Right lung (tissue), 5 donors: ENCODE measurements around the gene BCR. TPM values are rescaled to one million over a fixed set of nuclear protein-coding genes. Genes with fewer than 3 reads are reported as not detected.

Experiments used
- DNase-seq, 2 donors: peaks; one replicate each; pipeline ENCODE4 v3.0.0-alpha.2; 2013
- polyA plus RNA-seq, 5 donors: library from polyadenylated mRNA; unstranded; fragments of 120-200 nt; gene quantifications; one replicate each; pipeline versions ENCODE4 v1.2.1 to v1.2.3, GENCODE V29; 2013; ENCODE audit warnings: inconsistent platforms in 1 of 5, low replicate concordance in 1 of 5; ENCODE audit not compliant: insufficient read length in 5 of 5, insufficient read depth in 1 of 5

The BCR gene
- polyA plus RNA-seq, 5 donors, result 36.6 to 46.3 (median 42.2) TPM

DNA sequence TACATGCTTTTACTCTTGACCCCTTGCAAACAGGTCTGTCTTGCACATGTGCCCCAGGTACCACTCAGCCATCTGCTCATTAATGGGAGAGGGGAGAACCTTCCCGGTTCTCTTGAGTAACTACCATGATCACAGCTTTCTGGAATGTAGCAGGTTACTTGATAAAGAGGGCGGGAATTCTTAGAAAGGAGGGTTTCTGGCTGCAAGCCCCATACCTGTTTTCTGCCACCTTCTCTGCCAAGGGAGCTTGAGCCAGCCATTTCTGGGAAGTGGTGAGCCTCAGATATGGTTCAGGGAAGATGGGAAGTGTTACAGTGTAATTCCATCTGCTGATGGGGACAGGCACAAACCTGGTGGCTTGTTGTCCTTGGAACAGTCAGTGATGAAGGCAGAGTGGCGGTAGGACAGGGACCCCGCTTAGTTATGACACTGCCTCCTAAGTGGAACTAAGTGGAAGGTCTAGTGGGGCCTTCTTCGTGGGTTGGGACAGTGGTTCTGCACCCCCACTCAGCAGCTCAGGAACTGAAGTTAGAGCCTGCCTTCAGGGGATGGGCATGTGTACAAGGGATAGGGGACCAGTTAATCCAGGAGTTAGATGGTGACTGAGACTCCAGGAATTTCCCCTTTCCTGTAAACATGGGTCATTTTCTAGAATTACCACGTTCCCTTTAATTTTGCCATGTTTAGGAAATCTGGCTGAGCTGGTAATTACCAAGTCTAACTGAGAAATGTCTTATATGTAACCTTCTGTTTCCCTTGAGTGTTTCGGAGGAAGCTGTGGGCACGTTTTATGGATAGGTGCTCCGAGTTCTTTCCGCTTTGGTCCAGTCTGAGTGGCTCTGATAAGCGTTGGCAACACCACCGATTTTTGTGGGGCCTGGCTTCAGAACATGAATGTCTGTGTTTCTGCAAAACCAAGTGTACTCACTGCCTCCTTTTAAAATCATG lies 35.3 kb downstream of the BCR start:
- DNase-seq, result no peak

DNA sequence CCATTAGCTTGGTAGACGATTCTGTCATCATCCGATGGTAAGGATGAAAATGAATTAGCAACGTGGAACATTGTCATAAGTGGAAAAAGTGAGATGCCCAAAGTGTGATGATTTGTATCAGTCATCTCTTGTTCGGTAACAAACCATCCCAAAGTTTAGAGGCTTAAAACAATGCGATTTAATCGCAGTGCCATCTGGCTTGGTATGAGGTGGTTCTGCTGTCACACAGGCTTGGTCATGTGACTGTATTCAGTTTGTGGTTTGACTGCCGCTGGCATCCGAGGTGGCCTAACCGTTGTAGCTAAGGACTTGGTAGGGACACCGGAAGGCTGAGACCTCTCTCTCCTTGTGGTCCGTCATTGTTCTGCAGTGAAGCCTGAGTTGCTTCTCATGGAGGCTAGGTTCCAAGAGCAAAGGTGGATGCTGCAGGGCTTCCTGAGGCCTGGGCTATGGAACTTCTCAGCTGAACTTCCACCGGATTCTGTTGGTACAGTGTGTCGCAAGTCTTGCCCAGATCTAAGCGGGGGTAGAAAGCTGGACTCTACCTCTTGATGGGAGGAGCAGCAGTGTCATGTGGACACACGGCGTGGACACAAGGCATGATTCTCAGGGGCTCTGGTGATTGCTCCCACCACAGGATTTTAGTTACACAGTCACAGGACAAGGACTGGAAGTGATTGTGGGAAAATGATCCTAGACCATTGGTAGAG lies 36.3 kb downstream of the BCR start:
- DNase-seq, result no peak

- DNase-seq, result no peak
These were observed 37.1 kb downstream of the BCR start for GRCh38 chr22:23217171-23218052.

- DNase-seq, result no peak
These were observed 38.0 kb downstream of the BCR start for GRCh38 chr22:23218053-23218866.

DNA sequence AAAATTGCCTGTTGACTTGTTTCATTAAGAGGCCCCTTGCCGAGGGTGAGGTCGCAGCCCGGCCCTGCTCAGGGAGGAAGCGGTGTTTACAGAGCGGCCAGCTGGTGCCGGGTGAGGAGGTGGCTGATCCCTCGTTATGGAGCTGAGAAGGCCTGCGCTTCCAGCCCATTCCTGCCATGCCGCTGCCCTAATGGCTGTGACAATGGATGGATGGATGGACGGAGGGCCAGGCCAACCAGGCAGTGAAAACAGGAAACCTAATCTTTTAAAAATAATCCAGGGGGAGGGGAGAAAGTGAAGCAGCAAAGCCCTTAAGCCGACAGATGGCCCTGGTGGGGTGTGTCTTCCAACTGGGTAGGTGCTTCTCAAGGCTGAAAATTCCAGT lies 38.5 kb downstream of the BCR start:
- DNase-seq, result peak; percentile 51 to 61

DNA sequence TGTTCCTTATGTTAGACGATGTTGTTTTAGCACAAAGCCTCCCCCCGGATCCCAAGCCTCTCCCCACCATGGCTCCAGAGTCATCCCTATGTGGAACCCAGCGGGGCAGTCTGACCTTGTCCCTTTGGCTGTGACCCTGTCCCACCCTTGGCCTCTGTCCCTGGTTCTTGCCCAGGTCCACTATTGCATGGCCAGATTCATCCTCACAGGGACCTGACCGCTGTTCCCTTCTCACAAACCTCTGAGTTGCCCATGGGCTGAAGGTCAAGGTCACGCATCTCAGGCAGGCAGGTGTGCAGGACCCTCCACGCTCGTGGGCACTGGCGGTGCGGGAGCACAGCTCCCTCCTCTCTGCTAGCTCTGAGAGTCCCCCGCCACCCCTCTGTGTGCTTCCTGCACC lies 39.0 kb downstream of the BCR start:
- DNase-seq, result no peak

- no peak for DNase-seq
These were observed 39.6 kb downstream of the BCR start for GRCh38 chr22:23219822-23220484.

DNA sequence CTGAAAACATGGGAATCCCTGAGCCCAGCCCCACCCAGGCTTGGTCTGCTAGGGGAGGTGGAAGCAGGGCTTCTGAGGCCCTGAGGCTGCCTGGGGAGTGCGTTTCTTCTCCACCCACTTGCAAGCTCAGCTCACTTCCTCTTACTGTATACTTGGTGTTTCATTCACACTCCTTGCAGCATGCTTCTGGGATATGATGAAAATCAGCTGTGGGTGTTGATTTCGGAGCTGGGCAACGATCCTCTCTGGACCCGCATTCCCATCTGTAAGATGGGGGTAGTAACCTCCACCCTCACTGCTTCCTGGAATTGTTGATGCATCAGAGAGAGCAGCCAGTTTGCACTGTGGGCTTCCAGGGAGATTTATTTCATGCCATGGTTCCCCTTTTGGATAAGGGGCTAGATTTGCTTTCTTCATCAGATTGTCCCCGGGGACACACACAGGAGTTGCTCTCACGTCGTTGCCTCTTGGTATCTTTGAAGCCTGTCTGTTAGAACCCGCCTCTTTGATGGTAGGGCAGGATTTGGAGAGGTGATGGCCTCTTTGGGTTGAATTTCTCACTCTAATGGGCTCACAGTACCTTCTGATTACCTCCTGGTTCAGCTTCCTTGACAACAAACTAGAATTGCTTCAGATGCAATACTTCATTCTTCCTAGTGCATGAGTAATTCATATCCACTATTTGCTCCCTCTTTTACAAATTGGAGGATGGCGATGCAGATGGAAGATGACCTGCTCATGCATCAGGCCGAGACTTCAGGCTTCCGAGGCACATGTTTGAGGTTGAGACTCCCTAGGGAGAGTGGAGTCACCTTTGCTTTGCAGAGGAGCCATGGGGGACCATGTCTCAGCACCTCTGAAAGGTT lies 40.4 kb downstream of the BCR start:
- DNase-seq, result no peak

DNA sequence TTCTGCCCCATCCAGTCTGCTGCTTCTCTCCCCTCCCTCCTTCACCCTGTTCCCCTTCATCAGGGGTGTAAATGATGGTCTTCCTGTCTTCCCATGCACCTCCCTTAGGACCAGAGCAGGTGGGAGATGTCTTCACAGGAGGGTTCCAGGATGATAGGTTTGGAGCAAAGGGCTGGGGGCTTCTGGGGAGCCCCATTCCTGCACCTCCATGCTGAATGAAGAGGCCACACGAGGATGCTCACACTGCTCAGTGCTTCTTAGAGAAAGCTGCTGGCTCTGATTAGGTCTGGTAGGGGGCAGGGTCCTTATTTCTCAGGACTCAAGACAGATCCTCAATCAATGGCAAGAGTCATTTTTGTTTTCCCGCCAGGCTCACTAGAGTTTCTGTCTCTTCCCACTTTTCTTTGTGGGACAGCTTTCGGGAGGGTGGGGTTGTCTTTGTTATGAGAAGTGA lies 41.1 kb downstream of the BCR start:
- DNase-seq, result no peak

DNA sequence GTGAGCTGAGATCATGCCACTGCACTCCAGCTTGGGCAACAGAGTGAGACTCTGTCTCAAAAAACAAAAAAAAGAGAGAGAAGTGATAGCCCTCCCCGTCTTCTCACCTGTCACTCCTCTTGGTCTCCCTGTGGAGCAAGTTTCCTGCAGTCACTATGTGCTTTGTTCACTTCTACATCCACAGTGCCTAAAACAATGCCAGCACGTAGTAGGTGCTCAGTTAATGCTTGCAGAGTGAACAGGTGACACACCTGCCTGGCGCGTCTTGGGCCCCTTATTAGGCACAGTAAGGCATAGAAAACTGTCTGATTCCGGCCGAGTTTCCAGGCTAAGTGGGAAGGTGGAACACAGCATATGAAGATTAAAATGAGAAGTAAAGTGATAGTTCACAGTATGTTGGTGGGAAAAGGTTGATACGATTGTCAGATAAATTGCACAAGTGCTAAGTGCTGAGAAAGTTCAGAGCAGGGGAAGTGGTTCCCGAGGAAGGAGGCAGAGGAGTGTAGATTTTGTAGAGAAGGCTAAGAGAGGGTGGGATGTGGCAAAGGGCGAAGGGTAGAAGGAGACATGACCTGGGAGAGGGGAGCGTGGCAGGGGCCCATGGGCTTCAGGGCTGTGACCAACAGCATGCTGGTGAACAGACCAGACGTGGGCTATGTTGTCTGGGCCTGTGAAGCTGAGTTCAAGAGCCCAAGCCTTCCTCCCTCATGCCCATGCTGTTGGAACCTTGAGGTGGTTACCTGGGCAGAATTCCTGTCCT lies 41.9 kb downstream of the BCR start:
- DNase-seq, result no peak

GRCh38 chr22:23222793-23223568 lies 42.7 kb downstream of the BCR start:
- no peak for DNase-seq

DNA sequence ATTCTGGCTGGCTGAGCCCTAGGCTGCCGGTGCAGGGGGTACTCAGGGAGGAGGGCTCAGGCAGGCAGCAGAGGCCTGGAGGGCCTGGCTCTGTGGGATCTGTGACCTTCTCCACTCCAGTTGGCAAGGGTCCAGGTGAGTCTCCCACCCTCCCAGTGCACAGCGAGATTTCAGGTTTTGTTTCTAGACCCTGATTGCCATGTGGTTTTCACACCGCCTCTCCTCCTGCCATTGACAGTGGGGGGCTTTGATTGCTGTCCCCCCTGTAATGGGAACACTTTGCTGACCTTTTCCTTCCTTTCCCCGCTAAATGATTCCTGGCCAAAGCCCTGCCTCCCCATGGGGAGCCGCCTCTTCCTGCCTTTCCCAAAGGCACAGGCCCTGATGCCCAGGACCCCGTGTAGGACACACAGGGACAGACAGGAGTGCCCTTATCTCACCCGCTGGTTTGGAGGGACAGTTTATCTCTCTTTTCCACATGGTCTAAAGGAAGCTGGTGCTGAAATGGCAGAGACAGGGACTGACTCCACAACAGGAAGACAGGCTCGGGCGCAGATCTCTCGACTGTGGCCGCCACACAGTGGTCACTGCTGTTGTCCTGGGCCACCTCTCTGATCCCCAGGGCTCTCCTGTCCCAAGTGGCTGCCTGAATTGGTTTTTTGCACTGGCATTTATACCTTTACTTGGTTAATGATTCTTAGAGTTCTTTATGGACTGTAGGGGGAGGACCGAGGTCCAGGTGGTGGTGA lies 43.4 kb downstream of the BCR start:
- DNase-seq, result no peak

GRCh38 chr22:23224846-23225245 lies 44.5 kb downstream of the BCR start:
- no peak for DNase-seq

GRCh38 chr22:23225337-23225723 lies 45.0 kb downstream of the BCR start:
- DNase-seq, result no peak

DNA sequence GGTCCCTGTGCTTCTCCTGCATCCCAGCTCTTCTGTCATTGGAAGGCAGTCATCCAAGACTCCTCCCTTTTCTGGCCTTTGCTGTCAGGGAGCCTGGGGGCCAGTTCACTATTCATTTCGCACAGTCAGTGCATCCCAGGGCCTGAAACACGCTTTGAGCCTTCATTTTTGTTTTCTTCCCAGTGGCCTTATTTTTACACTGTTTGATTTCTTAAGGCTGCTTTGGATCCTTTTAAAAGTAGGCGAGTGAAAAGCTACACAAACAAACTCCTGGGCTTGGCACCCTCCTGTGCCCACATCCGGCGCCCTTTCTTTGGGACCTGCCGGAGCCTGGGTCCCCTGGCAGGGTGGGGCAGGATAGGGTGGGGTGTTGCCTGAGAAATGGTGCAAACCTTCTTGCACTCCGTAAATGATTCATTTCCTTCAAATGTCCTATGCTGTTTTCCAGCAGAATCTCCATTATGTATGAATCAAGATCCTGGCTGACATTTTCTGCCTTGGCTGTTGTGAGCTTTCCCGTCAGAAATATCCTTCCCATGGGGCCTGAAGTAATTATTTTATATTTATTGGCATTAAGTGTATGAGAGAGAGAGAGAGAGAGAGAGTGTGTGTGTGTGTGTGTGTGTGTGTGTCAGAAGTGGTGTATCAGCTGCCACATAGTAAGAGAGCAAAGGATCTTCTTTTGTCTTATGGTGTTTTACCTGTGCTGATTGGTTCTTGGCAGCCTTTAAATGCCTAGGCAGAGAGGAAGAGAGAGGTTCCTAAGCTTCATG lies 45.6 kb downstream of the BCR start:
- no peak for DNase-seq

- DNase-seq, result no peak
These were observed 46.2 kb downstream of the BCR start for GRCh38 chr22:23226497-23226850.
